NCI-H1694 treated with DMSO at 0.1 percent for 48 hours (cell line): ENCODE measurements around the gene MEGF6.

Experiments used
- DNase-seq: peaks from one replicate; lab custom pipeline; 2025; lab: John Stamatoyannopoulos, UW

MEGF6 gene

DNA sequence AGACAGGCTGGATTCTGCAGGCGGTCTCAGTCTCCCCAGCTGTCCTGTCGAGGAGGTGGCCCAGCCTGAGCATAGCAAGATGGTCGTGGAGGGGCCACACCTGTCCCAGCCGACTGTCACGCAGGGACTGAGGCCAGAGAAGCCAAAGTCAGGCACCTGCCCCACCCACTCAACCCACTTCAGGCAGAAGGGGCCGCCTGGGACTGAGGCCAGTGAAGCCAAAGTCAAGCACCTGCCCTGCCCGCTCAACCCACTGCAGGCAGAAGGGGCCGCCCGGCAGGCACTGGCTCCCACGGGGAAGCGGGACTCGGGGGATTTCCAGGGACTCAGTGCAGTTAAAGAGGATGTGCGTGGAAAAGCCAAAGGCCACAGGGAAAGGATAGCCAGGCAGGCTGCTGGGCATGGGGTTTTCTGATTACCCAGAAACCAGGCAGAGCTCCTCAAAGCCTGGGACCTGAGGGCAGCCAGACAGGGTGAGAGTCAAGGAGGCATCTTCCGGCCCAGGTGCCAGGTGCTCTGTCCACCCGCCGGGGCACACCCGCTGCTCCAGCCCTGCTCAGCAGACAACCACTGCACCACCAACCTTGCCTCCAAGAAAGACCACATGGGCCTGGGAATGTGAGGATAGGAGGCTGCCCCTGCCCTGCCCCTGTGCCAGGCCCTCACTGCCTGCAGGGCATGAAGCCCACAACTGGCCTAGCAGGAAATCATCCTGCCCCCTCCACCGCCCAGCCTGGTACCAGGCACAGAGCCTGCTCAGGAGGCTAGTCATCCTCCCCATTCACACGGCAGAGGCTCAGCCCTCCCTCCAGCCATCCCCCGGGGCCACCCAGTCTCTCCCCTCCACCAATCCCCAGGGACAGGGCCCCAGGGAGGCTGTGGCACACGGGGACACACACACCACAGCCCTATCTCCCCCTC is 41.0 kb downstream of the MEGF6 start:
- DNase-seq: no peak

DNA sequence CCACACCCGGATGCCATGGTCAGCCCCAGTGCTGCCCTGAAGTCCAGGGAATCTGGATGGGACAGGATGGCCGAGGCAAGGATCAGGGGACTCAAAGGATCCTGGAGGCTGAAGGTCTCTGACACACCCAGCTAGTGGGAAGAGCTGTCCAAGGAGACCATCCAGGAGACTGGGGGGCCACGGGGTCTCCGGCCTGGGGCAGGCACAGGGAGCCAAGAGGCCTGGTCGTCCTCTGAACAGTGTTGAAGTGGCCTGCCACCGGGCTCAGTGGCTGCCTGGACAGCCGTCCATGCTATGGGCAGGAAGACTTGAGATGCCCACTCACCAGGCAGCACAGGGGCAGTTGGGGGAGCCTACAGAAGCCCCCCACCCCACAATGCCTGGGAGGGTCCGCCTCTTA is 41.9 kb downstream of the MEGF6 start:
- DNase-seq: no peak

DNA sequence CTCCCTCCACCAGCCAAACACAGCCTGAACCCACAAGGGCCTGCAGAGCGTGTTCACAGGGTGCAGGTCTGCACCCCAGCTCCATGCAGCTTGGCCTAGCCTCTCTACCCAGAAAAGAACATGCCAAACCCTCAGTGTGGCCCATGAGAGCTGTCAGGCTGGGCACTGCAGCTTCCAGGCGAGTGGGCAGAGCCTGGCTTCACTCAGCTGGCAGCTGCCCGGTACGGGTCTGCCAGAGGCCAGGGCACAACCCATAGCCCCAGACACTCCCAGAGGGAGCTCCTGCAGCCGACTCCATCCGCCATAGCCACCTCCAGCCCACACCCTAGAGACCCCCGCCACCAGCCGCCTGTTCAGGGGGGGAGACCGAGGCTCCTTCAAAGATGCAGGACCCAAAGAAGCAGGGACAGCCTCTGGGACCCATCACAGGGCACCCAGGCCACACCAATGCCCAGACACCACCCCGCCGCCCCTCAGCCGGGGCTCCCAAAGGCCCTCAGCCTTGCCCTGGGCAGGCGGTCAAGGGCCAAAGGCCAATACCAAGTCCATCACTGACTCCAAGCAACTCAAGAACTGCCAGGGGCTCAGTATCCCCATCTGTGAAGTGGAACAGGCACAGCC is 42.4 kb downstream of the MEGF6 start:
- DNase-seq: no peak

DNA sequence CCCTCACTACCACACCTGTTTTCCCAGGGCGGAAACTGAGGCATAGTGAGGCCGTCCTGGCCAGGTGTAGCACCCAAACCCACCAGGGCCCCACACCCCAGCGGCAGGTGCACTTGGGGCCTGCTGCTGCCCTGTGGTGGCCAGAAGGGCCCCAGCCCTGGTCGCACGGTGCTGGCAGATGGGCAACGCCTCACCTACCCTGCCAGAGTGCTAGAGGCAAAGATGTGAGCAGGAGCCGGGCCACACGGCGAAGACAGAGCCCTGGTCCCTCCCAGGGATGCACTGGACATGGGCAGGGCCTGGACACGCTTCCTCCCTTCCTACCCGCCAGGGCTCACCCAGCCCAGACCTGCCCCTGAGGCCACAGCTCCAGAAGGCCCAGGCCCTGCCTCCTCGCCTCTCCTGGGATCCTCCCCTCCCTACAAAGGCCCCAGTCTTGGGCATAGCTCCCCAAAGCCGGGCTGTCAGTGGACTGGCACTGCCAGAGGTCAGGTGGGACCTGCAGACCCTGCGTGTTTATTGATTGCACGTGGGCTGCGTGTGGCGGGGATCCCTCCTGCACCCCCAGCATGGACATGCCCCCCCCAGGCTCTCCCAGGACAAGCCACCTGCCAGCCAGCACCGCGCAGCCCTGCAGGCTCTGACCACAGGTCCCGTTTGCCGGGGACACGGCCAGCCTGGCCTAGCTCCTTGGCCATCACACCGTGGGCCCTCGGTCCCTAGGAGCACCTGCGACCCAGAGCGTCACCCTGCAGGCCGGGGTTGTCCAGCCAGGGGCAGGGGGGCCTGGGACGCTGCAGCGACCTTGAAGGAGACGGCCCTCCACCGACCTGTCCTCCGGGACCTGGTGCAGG is 44.1 kb downstream of the MEGF6 start:
- DNase-seq: no peak

DNA sequence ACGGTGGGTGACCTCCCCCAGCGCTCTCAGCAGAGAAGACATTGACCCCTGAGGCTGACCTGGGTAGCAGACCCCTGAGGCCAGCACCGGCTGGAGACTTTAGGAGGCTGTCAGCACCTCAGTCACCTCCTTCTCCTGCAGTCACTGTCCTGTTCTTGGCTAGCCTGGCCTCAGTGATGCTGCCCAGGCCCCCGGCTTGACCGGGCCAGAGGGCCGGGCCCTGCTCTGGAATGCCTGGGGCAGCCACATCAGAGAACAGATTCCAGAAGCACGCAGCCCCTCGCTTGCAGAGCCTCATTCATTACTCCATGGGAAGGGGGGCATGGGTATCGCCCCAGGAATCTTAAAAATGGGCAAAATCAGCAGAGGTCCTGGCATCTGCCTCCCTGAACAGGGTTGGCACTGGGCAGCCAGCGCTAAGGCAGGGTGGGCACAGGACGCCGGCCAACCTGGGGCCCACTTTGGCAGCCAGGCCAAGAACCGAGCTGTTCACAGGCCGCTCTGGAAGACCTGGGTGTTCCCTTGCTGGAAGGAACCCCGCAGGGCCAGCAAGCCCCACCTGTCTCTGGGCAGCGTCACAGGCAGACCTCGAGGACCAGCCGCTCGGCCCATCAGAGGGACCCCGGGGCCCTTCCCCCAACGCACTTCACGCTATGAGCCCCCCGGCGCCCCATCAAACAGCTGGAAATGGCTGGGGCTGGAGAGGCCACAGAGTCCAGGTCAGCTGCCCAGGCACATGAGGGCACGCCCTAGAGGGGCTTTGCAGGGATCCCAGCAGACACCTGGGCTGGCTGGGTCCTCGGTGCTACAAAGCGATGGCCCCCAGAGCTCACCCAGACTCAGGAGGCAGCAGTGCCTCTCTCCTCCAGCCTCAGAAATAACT is 45.1 kb downstream of the MEGF6 start:
- DNase-seq: no peak

DNA sequence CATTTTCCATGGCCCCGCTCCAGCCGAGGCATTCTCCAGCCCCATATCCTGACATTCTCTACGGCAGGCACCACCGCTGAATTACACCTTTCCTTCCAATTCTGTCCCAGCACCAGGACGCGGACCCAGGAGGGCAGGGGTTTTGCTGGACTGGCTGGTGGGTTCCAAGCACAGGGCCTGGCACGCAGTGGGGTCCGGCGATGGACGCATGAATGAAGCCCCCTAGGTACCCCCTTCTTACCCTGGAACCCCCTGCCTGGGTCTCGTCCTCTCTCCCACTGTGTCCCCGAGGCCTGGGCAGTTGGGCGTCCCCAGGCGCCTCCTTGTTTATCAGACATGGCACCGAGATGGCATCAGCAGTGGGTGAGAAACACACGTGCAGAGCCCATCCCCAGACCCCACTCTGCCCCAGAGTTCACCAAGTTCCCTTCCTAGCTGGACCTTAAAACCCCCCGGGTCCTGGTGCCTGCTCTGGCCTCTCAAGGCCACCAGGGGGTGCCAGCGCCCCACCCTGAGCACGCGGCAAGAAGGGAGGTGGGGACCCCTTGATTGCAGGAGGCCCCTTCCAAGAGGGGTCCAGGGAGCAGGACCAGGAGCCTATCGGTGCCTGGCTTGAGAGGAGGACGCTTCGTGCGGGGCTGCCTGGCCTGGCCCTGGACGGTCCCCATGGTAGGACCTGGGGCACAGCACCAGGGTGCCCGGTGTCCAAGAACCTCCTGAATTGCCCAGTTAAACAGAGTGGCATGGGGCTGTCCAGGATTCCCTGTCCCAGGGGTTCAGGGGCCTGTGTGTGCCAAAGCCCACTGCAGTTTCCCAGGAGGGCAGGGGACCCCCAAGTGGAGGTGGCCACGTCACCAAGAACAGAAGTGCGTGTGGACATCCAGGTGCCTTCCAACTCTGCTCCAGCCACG is 46.1 kb downstream of the MEGF6 start:
- DNase-seq: peak; percentile 3

DNA sequence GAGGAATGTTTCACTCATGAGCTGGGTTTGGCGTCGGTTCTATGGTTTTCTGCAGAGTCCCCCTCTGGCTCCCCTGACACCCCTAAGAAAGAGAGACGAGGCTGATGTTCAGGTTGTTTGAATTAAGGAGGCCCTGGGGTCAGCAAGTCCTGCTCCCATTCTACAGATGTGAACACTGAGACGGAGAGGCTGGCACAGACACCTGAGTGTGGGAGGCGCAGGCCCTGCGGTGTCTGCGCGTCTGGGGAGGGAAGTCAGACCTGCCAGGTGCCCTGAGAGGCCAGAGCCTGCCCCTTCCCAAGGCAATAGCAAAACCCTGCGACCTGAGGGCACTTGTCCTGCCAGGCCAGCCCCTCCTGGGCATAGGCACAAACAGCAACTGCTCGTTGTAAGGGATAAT is 47.7 kb downstream of the MEGF6 start:
- no peak for DNase-seq

DNA sequence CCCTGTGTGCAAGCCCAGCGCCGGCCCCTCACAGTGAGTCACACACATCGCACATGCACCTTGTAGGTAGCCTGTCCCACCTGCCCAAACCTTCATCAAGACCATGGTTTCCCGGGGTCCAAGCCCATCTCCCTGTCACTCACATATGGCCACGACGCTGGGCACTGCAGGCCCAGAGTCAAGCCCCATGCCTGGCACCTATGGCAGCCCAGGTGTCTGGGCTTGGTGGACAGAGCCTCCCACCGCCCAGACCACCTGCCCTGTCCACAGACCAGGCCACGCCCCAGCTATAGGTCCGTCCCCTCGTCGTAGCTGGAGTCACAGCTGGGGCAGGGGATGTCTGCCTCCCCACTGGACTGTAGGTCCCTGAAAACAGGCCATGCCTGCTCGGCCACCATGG is 48.2 kb downstream of the MEGF6 start:
- no peak for DNase-seq

DNA sequence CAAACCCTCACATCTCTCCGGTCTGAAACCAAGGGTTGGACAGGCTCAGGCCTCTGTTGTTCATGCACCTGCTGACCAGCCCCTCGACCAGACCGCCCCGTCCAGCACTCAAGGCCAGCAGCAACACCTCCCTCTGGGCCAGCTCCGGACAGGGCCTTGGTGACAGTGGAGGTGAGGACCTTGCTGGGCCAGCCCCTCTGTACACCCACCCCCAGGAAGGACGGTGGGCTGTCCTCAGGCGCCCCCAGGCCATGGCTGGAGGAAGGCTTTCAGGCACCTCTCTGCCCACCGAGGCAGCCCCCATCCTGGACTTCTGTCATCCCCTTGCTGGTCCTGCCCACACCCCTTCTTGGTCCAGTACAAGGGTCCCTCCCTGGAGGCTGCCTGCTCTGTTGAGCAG is 48.6 kb downstream of the MEGF6 start:
- DNase-seq: no peak

DNA sequence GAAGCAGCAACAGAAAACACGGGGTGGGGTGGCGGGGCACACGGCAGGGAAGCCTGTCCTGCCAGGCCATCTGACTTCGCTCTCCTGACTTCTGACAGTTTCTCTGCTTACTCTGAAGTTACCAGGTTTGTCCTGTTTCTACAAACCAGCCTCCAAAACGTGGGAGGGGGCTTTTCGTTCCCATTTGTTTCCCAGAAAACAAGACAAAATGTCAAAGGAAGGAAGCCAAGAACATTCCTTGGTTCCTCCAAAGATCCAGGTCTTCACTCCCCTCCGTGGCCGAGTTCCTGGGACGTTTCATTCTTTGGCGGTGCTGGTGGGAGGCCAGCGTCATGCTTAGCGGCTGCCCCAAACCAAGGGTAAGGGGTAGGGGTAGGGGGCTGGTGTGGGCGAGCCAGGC is 49.6 kb downstream of the MEGF6 start:
- DNase-seq: no peak

DNA sequence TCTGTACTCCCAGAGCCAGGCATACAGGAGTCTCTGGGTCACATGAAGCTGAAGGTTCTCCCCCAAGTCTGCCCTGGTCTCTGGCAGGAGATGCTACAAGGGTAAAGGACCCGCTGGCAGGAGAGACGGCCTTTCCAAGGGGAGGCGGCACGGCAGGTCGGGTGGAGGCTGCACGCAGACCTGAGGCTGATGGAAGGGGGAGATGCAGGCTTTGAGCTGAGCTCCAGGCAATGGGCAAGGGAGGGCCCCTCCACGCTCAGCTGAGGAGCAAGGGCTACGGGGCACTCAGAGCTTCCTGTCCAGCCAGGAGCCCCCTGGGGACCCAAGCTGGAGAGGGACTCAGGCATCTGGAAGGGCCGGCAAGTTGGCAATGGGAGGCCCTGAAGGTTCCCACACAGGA is 50.3 kb downstream of the MEGF6 start:
- DNase-seq: no peak

DNA sequence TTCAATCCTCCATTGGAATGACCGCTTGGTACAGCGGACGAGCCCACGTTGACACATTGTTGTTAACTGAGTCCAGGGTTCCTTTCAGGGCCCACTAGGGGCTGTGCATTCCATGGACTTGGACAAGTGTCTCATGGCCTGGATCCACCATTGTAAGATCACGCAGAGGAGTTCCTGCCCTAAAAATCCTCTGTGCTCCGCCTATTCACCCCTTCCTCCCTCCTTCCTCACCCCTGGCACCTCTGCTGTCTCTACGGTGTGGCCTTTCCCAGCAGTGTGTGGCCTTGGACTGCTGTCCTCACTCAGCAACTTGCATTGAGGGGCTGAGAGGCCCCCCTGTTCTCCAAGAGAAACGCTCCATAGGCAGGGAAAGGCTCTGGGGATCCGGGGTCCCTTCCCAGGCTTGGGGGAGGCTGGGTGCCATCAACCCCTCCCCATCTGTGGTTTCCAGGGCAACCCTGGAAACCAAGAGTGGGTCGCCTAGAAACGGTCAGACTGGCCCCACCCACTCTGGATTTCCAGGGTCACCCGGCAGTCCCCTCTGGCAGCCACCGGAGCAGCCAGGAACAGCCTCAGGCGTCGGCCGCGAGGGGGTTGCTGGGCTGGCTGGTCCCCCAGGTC is 50.9 kb downstream of the MEGF6 start:
- no peak for DNase-seq

DNA sequence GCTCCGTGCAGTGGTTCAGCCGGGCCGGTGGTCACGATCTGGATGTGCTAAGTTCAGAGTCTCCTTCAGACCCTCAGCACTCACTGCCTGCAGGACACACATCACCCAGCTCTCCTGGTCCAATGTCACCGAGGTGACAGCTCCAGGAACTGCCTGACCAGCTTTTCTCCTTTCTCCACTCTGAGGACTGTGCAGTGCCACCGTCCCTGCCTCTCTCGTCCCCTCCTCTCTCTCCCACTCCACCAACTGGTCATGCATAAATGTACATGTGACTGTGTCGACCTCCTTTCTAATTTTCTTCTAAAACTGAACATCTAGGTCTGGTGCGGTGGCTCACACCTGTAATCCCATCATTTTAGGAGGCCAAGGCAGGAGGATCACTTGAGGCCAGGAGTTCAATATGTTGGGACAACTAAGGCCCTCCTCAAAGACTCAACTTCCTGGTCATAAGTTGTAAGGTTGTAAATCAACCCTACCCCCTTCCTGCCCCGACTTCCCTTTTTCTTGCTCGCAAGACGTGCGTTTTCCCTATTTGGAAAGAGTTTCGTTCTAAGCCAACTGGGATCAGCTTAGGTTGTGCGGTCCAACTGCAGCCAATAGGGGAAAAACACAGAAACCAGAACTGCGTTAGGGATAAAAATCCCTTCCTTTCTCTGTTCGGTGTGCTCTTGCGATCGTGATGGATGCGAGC is 53.1 kb downstream of the MEGF6 start:
- no peak for DNase-seq

DNA sequence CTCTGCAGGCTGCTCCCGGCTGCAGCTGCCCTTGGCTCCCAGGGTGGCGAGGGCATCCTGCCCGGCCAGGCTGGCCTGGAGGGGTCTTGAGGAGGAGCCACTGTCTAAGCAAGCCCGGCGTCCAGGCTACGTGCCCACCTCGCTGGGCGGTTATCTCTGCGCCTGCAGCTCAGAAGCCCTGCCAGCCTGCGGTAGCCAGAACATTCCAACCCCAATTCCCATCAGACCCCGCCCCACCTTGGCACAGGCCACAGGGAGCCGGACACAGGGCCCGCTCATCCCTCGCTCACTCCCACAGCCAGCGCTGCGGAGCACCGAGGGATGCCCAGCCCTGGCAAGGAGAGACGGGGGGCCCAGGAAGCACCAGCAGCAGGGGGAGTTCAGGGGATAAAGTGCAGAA is 53.9 kb downstream of the MEGF6 start:
- DNase-seq: no peak

DNA sequence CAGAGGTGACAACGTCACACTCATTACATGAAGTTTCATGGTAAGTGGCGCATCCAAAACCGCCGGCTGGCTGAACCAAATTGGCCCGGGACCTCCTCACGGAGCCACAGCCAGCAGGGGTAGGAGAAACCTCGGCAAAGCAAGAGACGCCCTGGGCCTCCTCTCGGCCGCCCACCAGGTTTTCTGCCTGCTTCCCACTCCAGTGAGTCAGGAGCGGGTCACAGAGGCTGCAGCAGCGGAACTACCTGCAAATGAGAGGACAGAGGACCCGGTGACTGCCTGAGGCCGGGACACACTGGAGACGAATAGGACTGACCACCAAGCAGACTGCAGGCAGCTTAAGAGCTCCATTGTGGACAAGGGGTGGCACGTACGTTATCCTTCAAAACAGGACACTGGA is 55.0 kb downstream of the MEGF6 start:
- DNase-seq: no peak

DNA sequence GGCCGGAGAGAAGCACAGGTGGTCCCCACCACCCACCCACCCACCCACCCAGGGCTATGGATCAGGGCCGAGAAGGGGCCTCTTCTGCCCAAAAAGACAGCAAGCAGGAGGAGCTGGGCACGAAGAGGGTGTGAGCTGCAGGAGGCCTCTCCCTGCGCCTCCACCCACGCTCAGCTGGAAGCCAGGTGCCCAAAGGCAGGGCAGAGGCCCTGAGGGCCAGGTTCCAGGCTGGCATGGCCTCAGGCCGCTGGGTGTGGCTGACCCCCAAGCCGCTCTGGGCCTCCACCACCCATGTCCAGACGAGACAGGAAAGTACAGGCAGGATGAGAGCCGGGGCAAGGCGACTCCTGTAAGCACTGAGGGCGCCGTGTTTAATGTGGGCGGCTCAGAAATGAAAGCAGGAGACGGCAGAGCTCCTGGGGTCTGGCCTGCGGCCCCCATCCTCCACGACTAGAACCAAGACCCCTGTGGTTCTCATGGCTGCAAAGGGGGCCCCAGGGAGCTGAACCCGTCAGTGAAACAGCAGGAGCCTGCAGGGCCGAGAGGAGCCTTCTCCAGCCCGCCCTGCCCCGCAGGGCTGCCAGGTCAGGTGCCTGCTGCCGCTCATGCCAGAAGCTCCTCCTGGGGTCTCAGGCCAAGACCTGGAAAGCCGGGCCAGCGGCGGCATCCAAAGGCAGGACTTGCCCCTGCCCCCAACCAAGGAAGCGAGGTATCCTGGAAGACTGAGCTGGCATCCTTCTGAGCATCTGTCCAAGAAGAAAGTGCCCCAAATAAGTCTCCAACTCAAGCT is 56.0 kb downstream of the MEGF6 start:
- no peak for DNase-seq

DNA sequence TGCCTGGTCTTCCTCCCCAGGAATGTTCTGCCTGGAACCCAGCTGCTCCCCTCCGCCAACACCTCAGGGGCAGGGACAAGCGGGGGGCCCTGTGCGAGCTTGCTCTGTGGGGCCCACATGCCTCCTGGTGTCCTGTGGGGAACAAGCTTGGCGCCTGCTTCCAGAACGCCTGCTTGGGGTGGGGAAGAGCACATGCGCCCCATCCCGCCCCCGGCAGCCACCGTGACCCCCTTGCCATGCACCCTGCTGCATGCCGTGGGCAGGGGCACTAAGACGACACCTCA is 57.4 kb downstream of the MEGF6 start:
- no peak for DNase-seq

DNA sequence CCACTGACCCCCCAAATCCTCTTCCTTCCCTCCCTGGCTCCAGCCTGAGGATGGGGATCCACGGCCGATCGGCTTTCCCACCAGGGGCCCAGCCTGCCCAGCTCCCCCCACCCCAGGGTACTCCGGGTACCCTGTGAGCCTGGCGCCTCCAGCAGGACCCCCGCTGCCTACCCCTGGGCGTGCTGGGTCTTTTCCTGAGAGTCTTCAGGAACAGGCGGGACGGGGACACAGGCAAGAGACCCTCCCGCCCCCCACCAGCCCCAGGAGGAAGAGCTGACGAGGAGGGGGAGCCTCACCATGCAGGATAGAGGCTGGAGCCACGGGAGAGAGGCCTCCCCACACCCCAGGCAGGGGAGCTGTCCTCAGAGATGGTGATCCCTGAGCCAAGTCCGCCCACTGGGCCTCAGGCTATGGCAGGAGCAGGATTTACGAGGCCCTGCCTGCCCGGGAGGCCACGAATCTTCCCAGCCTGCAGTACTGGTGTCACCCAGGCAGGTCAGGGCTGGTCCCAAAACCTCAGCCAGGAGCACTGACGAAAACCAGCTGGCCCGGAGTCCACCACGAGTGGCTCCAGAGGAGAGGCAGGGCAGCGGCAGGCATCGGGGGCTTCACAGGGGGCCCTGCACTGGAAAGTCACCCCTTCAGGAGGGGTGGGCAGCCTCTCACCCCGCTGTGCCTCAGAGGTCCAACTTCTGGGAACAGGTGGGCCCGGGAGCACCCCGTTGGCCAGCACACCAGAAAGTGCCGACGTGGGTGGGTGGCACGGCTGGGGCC is 58.0 kb downstream of the MEGF6 start:
- DNase-seq: no peak
